Measurements from ENCODE around the gene SMARCAL1. TPM values are rescaled to one million over a fixed set of nuclear protein-coding genes. Genes with fewer than 3 reads are reported as not detected.

SMARCAL1 gene
- total RNA-seq, 1 experiment from 2014 or later, result 20.9 TPM

DNA sequence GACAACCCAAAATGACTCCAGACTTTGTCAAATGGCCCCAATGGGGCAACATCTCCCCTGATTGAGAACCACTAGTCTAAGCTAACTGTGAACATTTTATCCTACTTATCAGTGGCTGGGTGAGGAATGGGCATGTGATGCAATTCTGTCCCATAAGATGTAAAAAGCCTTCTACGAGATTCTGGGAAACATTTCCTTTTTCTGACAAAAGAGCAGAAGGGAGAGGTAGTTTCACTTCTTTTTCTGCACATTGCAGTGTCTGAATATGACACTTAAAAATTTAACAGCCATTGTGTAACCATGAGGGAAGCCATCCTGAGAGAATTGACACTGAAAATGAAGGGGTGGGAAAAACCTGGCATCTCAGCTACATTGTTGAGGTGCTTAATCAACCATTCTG is 22.7 kb upstream of the SMARCAL1 start:
- ChIA-PET POLR2A (no interaction called here), CTCF (no interaction called here)
- no peak for ATAC-seq
- Mint-ChIP-seq H3K27ac (no peak overlapping the region), H3K4me1 (peaks cover 16% of the 10 kb centered on the region), H3K27me3 (ENCODE audit: low read depth) (no peaks in the 10 kb centered on the region; the same call in 1 of the 2 replicates), H3K36me3 (no peaks in the 10 kb centered on the region), H3K4me3 (no peak overlapping the region), H3K9me3 (no peaks in the 10 kb centered on the region)
- TF ChIP-seq, protein P1, sequence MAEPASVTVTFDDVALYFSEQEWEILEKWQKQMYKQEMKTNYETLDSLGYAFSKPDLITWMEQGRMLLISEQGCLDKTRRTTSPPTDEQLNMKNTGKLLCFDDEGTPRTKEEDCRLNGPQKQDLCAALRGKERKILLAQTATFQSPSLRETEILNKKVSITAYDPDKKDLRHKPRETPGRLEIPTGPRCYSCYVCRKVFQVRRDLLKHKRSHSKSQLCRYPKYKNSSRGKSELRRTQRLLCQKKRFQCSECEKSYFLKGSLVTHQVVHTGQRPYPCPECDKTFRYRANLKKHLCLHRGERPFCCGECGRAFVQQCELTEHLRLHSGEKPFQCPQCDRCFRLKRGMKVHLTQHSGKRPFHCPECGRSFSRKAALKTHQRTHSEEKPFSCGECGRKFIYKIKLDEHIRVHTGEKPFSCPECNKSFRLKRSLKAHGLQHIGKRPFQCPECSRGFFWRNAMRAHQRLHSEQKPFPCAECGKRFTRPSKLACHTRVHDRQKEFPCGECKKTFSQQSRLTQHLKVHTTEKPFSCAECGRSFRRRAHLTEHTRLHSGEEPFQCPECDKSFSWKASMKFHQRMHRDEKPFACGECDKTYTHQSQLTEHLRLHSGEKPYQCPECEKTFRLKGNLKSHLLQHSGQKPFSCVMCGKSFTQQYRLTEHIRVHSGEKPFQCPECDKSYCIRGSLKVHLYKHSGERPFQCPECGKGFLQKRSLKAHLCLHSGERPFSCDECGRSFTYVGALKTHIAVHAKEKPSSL (CRISPR knock-in tag; conservative IDR thresholded peaks at IDR 0.05), result no peak
- TF ChIP-seq, protein P2, sequence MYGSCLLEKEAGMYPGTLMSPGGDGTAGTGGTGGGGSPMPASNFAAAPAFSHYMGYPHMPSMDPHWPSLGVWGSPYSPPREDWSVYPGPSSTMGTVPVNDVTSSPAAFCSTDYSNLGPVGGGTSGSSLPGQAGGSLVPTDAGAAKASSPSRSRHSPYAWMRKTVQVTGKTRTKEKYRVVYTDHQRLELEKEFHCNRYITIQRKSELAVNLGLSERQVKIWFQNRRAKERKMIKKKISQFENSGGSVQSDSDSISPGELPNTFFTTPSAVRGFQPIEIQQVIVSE (CRISPR knock-in tag; IDR thresholded peaks at IDR 0.05; ENCODE audit: borderline replicate concordance), result no peak
- TF ChIP-seq, protein P3, sequence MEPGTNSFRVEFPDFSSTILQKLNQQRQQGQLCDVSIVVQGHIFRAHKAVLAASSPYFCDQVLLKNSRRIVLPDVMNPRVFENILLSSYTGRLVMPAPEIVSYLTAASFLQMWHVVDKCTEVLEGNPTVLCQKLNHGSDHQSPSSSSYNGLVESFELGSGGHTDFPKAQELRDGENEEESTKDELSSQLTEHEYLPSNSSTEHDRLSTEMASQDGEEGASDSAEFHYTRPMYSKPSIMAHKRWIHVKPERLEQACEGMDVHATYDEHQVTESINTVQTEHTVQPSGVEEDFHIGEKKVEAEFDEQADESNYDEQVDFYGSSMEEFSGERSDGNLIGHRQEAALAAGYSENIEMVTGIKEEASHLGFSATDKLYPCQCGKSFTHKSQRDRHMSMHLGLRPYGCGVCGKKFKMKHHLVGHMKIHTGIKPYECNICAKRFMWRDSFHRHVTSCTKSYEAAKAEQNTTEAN (CRISPR knock-in tag; IDR thresholded peaks at IDR 0.05), result no peak
- TF ChIP-seq GRHL2 (CRISPR knock-in tag; IDR thresholded peaks at IDR 0.05; ENCODE audit: insufficient replicate concordance, severe bottlenecking) (no peak), TP53 (CRISPR knock-in tag; IDR thresholded peaks at IDR 0.05) (no peak), ZNF396 (CRISPR knock-in tag; IDR thresholded peaks at IDR 0.05; ENCODE audit: borderline replicate concordance) (no peak), ATF1 (CRISPR knock-in tag; IDR thresholded peaks at IDR 0.05) (no peak), ESRRA (CRISPR knock-in tag; IDR thresholded peaks at IDR 0.05; ENCODE audit: borderline replicate concordance) (no peak), ZNF138 (CRISPR knock-in tag; conservative IDR thresholded peaks at IDR 0.05) (no peak)
- TF ChIP-seq, protein P4, sequence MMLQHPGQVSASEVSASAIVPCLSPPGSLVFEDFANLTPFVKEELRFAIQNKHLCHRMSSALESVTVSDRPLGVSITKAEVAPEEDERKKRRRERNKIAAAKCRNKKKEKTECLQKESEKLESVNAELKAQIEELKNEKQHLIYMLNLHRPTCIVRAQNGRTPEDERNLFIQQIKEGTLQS (CRISPR knock-in tag; conservative IDR thresholded peaks at IDR 0.05), result no peak
- TF ChIP-seq, protein P5, sequence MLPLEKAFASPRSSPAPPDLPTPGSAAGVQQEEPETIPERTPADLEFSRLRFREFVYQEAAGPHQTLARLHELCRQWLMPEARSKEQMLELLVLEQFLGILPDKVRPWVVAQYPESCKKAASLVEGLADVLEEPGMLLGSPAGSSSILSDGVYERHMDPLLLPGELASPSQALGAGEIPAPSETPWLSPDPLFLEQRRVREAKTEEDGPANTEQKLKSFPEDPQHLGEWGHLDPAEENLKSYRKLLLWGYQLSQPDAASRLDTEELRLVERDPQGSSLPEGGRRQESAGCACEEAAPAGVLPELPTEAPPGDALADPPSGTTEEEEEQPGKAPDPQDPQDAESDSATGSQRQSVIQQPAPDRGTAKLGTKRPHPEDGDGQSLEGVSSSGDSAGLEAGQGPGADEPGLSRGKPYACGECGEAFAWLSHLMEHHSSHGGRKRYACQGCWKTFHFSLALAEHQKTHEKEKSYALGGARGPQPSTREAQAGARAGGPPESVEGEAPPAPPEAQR (CRISPR knock-in tag; IDR thresholded peaks at IDR 0.05), result no peak
- TF ChIP-seq, protein P6, sequence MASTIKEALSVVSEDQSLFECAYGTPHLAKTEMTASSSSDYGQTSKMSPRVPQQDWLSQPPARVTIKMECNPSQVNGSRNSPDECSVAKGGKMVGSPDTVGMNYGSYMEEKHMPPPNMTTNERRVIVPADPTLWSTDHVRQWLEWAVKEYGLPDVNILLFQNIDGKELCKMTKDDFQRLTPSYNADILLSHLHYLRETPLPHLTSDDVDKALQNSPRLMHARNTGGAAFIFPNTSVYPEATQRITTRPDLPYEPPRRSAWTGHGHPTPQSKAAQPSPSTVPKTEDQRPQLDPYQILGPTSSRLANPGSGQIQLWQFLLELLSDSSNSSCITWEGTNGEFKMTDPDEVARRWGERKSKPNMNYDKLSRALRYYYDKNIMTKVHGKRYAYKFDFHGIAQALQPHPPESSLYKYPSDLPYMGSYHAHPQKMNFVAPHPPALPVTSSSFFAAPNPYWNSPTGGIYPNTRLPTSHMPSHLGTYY (CRISPR knock-in tag; IDR thresholded peaks at IDR 0.05), result no peak
- no peak for DNase-seq (ENCODE audit: low spot score)

DNA sequence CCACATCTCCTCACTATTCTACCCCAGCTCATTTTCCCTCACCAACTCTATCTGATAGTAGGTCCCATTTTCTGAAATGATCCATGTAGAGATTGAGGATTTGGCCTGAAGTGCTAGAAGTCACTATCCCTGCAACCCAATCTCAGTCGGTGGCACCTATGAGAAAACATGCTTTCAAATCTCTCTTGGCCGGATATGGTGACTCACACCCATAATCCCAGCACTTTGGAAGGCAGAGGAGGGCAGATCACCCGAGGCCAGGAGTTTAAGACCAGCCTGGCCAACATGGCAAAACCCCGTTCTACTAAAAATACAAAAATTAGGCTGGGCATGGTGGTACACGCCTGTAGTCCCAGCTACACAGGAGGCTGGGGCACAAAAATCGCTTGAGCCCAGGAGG is 20.9 kb upstream of the SMARCAL1 start:
- DNase-seq (ENCODE audit: low spot score) (no peak), ATAC-seq (no peak)
- ChIA-PET POLR2A (no interaction called here), CTCF (interaction anchor here (1.2 to 1.5 kb wide), 2 partner anchors 12 to 14 kb away, joined by 4 to 5 read pairs; no protein-coding TSS in a partner anchor)
- Mint-ChIP-seq H3K4me1 (peaks cover 7% of the 10 kb centered on the region; the same call in 1 of the 2 replicates), H3K27ac (no peak overlapping the region), H3K36me3 (no peaks in the 10 kb centered on the region), H3K27me3 (ENCODE audit: low read depth) (no peaks in the 10 kb centered on the region; the same call in 1 of the 2 replicates), H3K4me3 (no peak overlapping the region), H3K9me3 (no peaks in the 10 kb centered on the region)
- TF ChIP-seq, protein P7, sequence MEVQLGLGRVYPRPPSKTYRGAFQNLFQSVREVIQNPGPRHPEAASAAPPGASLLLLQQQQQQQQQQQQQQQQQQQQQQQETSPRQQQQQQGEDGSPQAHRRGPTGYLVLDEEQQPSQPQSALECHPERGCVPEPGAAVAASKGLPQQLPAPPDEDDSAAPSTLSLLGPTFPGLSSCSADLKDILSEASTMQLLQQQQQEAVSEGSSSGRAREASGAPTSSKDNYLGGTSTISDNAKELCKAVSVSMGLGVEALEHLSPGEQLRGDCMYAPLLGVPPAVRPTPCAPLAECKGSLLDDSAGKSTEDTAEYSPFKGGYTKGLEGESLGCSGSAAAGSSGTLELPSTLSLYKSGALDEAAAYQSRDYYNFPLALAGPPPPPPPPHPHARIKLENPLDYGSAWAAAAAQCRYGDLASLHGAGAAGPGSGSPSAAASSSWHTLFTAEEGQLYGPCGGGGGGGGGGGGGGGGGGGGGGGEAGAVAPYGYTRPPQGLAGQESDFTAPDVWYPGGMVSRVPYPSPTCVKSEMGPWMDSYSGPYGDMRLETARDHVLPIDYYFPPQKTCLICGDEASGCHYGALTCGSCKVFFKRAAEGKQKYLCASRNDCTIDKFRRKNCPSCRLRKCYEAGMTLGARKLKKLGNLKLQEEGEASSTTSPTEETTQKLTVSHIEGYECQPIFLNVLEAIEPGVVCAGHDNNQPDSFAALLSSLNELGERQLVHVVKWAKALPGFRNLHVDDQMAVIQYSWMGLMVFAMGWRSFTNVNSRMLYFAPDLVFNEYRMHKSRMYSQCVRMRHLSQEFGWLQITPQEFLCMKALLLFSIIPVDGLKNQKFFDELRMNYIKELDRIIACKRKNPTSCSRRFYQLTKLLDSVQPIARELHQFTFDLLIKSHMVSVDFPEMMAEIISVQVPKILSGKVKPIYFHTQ (CRISPR knock-in tag; IDR thresholded peaks at IDR 0.05), result no peak
- TF ChIP-seq, protein P8, sequence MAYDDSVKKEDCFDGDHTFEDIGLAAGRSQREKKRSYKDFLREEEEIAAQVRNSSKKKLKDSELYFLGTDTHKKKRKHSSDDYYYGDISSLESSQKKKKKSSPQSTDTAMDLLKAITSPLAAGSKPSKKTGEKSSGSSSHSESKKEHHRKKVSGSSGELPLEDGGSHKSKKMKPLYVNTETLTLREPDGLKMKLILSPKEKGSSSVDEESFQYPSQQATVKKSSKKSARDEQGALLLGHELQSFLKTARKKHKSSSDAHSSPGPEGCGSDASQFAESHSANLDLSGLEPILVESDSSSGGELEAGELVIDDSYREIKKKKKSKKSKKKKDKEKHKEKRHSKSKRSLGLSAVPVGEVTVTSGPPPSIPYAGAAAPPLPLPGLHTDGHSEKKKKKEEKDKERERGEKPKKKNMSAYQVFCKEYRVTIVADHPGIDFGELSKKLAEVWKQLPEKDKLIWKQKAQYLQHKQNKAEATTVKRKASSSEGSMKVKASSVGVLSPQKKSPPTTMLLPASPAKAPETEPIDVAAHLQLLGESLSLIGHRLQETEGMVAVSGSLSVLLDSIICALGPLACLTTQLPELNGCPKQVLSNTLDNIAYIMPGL (CRISPR knock-in tag; IDR thresholded peaks at IDR 0.05), result no peak
- TF ChIP-seq, protein P9, sequence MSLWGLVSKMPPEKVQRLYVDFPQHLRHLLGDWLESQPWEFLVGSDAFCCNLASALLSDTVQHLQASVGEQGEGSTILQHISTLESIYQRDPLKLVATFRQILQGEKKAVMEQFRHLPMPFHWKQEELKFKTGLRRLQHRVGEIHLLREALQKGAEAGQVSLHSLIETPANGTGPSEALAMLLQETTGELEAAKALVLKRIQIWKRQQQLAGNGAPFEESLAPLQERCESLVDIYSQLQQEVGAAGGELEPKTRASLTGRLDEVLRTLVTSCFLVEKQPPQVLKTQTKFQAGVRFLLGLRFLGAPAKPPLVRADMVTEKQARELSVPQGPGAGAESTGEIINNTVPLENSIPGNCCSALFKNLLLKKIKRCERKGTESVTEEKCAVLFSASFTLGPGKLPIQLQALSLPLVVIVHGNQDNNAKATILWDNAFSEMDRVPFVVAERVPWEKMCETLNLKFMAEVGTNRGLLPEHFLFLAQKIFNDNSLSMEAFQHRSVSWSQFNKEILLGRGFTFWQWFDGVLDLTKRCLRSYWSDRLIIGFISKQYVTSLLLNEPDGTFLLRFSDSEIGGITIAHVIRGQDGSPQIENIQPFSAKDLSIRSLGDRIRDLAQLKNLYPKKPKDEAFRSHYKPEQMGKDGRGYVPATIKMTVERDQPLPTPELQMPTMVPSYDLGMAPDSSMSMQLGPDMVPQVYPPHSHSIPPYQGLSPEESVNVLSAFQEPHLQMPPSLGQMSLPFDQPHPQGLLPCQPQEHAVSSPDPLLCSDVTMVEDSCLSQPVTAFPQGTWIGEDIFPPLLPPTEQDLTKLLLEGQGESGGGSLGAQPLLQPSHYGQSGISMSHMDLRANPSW (CRISPR knock-in tag; conservative IDR thresholded peaks at IDR 0.05; ENCODE audit: low read depth), result no peak
- TF ChIP-seq SMAD4 (CRISPR knock-in tag; IDR thresholded peaks at IDR 0.05) (no peak), FOXJ3 (CRISPR knock-in tag; IDR thresholded peaks at IDR 0.05; ENCODE audit: borderline replicate concordance) (no peak), ELF4 (CRISPR knock-in tag; IDR thresholded peaks at IDR 0.05; ENCODE audit: low read depth) (no peak), JUN (CRISPR knock-in tag; IDR thresholded peaks at IDR 0.05) (no peak)
